GM23338 (cell line): ENCODE data around the gene SPATC1L. TPM values are rescaled to one million over a fixed set of nuclear protein-coding genes. Genes with fewer than 3 reads are reported as not detected.

Source experiments
- ATAC-seq: fragments of 200-7000 bp; cut with Tn5 transposase; 3 replicates; pipeline ENCODE4 v1.9.1; 2020
- DNase-seq: peaks from one replicate; pipeline ENCODE4 v3.0.0-alpha.2; 2015; ENCODE audit warnings: low spot score
- H2AFZ ChIP-seq: fragments of 200-600 bp; sonication (generic); 2 replicates; pipeline ENCODE4 v1.8.0; 2016; ENCODE audit warnings: antibody characterized with exemption, mild to moderate bottlenecking, moderate library complexity
- H3F3A ChIP-seq: fragments of 200-600 bp; sonication (generic); replicated peaks from 2 replicates; pipeline ENCODE4 v1.8.0; 2017; ENCODE audit warnings: antibody characterized with exemption, mixed run types, low read depth
- H3K27ac ChIP-seq: fragments of 200-600 bp; sonication (generic); 2 replicates; pipeline ENCODE4 v1.6.1; 2016; ENCODE audit warnings: low read depth
- H3K27me3 ChIP-seq: fragments of 200-600 bp; sonication (generic); 2 replicates; pipeline ENCODE4 v1.8.0; 2016; ENCODE audit warnings: mild to moderate bottlenecking, mixed run types, moderate library complexity; ENCODE audit not compliant: insufficient read depth
- H3K36me3 ChIP-seq: fragments of 200-600 bp; sonication (generic); 2 replicates; pipeline ENCODE4 v1.8.0; 2016; ENCODE audit warnings: mild to moderate bottlenecking; ENCODE audit not compliant: insufficient read depth
- H3K4me1 ChIP-seq: fragments of 200-600 bp; sonication (generic); 2 replicates; pipeline ENCODE4 v1.8.0; 2016; ENCODE audit warnings: mild to moderate bottlenecking, moderate library complexity; ENCODE audit not compliant: insufficient read depth
- H3K4me2 ChIP-seq: fragments of 200-600 bp; sonication (generic); 2 replicates; pipeline ENCODE4 v1.7.1; 2017; ENCODE audit warnings: mixed run types
- H3K4me3 ChIP-seq: fragments of 200-600 bp; sonication (generic); 2 replicates; pipeline ENCODE4 v1.6.1; 2016; ENCODE audit warnings: mixed run types
- H3K79me2 ChIP-seq: fragments of 200-600 bp; sonication (generic); replicated peaks from 2 replicates; pipeline ENCODE4 v1.8.0; 2017; ENCODE audit warnings: mild to moderate bottlenecking; ENCODE audit not compliant: insufficient read depth
- H3K9me2 ChIP-seq: fragments of 200-600 bp; sonication (generic); 2 replicates; pipeline ENCODE4 v1.8.0; 2017; ENCODE audit not compliant: insufficient read depth
- H4K20me1 ChIP-seq: fragments of 200-600 bp; sonication (generic); replicated peaks from 2 replicates; pipeline ENCODE4 v1.8.0; 2017; ENCODE audit warnings: mild to moderate bottlenecking; ENCODE audit not compliant: insufficient read depth
- H3K27ac Mint-ChIP-seq: 2 replicates; pipeline ENCODE4 v1.8.0; 2020; ENCODE audit warnings: inconsistent platforms, mild to moderate bottlenecking, moderate library complexity, mixed read lengths
- H3K27me3 Mint-ChIP-seq: 3 replicates; pipeline ENCODE4 v1.8.0; 2022; ENCODE audit warnings: low read depth, mild to moderate bottlenecking, moderate library complexity, mixed read lengths, inconsistent platforms; ENCODE audit not compliant: insufficient read depth, poor library complexity
- H3K36me3 Mint-ChIP-seq: 3 replicates; pipeline ENCODE4 v1.8.0; 2021; ENCODE audit warnings: low read depth, mild to moderate bottlenecking, inconsistent platforms, moderate library complexity, mixed read lengths
- H3K4me1 Mint-ChIP-seq: 3 replicates; pipeline ENCODE4 v1.8.0; 2020; ENCODE audit warnings: mild to moderate bottlenecking, inconsistent platforms, mixed read lengths
- H3K4me3 Mint-ChIP-seq: 3 replicates; pipeline ENCODE4 v1.8.0; 2021; ENCODE audit warnings: moderate library complexity, mild to moderate bottlenecking, inconsistent platforms, mixed read lengths
- H3K9me3 Mint-ChIP-seq: 3 replicates; pipeline ENCODE4 v1.8.0; 2020; ENCODE audit warnings: moderate library complexity, mild to moderate bottlenecking, inconsistent platforms, mixed read lengths
- CREB1 ChIP-seq: fragments of 250-450 bp; sonication (Bioruptor Pico); IDR thresholded peaks from 2 replicates; pipeline ENCODE4 v1.5.0; 2020; ENCODE audit warnings: low read depth, mild to moderate bottlenecking, moderate library complexity
- CTCF ChIP-seq, 2 experiments: fragments of 200-600 bp in 1 of 2; sonication (generic) in 1 of 2; conservative IDR thresholded peaks; 2 replicates each; pipeline versions ENCODE4 v1.5.1 to v1.6.1; 2016 to 2017; ENCODE audit warnings: antibody characterized with exemption in 2 of 2, low read depth in 2 of 2, mild to moderate bottlenecking in 2 of 2, moderate library complexity in 1 of 2
- ETS1 ChIP-seq: IDR thresholded peaks from 2 replicates; pipeline ENCODE4 v1.6.1; 2016; ENCODE audit warnings: antibody characterized with exemption
- EZH2 ChIP-seq: fragments of 200-600 bp; sonication (generic); IDR thresholded peaks from one replicate; pipeline ENCODE4 v1.8.0; 2017; ENCODE audit warnings: antibody characterized with exemption, mild to moderate bottlenecking, low read depth; ENCODE audit not compliant: unreplicated experiment
- EZH2phosphoT487 ChIP-seq: fragments of 200-600 bp; sonication (generic); IDR thresholded peaks from one replicate; pipeline ENCODE4 v1.8.1; 2018; ENCODE audit warnings: antibody characterized with exemption; ENCODE audit not compliant: unreplicated experiment
- JUNB ChIP-seq: IDR thresholded peaks from one replicate; pipeline ENCODE4 v1.6.1; 2016; ENCODE audit warnings: antibody characterized with exemption; ENCODE audit not compliant: unreplicated experiment
- NANOG ChIP-seq: IDR thresholded peaks from 2 replicates; pipeline ENCODE4 v1.6.1; 2016; ENCODE audit warnings: antibody characterized with exemption, borderline replicate concordance
- POLR2AphosphoS5 ChIP-seq: IDR thresholded peaks from 2 replicates; pipeline ENCODE4 v1.6.1; 2016; ENCODE audit warnings: antibody characterized with exemption, low read depth
- REST ChIP-seq: IDR thresholded peaks from one replicate; pipeline ENCODE4 v1.6.1; 2018; ENCODE audit warnings: antibody characterized with exemption; ENCODE audit not compliant: unreplicated experiment
- STAT1 ChIP-seq: IDR thresholded peaks from one replicate; pipeline ENCODE4 v1.6.1; 2016; ENCODE audit warnings: antibody characterized with exemption; ENCODE audit not compliant: unreplicated experiment
- ZNF114 ChIP-seq: fragments of 250-450 bp; sonication (Bioruptor Pico); IDR thresholded peaks from 2 replicates; pipeline ENCODE4 v1.5.0; 2020; ENCODE audit warnings: mild to moderate bottlenecking, moderate library complexity
- ZNF331 ChIP-seq: fragments of 250-450 bp; sonication (Bioruptor Pico); IDR thresholded peaks from 2 replicates; pipeline ENCODE4 v1.5.0; 2020; ENCODE audit warnings: low read depth, mild to moderate bottlenecking, moderate library complexity
- ZNF462 ChIP-seq: fragments of 250-450 bp; sonication (Bioruptor Pico); IDR thresholded peaks from 2 replicates; pipeline ENCODE4 v1.5.0; 2020; ENCODE audit warnings: mild to moderate bottlenecking, moderate library complexity
- polyA plus RNA-seq: library from polyadenylated mRNA; unstranded; fragments of >200 nt; fragmentation: Nextera tagmentation; extraction: Ambion mirVana; gene quantifications from 2 replicates; pipeline ENCODE4 v1.2.1, GENCODE V29; 2016
- total RNA-seq: library from RNA; depleted of rRNA; stranded (reverse); fragments of >200 nt; shearing (Covaris generic); gene quantifications from 2 replicates; pipeline ENCODE4 v1.2.3, GENCODE V29; 2014

SPATC1L gene
- total and polyA plus RNA-seq, 2 experiments from 2014 or later, result 37.6 to 70.2 TPM

- Histone ChIP-seq H3K4me2 (no peak overlapping the region), H3F3A (no peaks in the 10 kb centered on the region), H3K4me3 (no peak overlapping the region), H3K27ac (no peak overlapping the region), H3K9me2 (no peaks in the 10 kb centered on the region), H4K20me1 (peaks cover 9% of the 10 kb centered on the region), H3K36me3 (peaks cover 5% of the 10 kb centered on the region; the same call in 1 of the 2 replicates), H3K4me1 (no peaks in the 10 kb centered on the region), H3K27me3 (no peaks in the 10 kb centered on the region), H3K79me2 (peaks cover 24% of the 10 kb centered on the region; the same call in 1 of the 2 replicates), H2AFZ (no peak overlapping the region)
- Mint-ChIP-seq H3K27me3 (peaks cover 8% of the 10 kb centered on the region), H3K36me3 (peaks cover 15% of the 10 kb centered on the region), H3K27ac (peak overlapping the region; percentile 52; the same call in 1 of the 2 replicates), H3K4me3 (no peak overlapping the region), H3K4me1 (no peaks in the 10 kb centered on the region; the same call in 1 of the 3 replicates), H3K9me3 (no peaks in the 10 kb centered on the region)
- no peak for ATAC-seq
- TF ChIP-seq ETS1 (no peak), EZH2phosphoT487 (no peak), JUNB (no peak), CREB1 (CRISPR knock-in tag) (no peak), ZNF114 (CRISPR knock-in tag) (no peak), ZNF462 (CRISPR knock-in tag) (no peak), POLR2AphosphoS5 (no peak), NANOG (no peak), CTCF (conservative IDR thresholded peaks at IDR 0.05; ENCODE audit: low read depth in 2 of 2) (no peak), STAT1 (no peak), EZH2 (no peak), REST (no peak), ZNF331 (CRISPR knock-in tag) (no peak)
- DNase-seq, result no peak
Measured at GRCh38 chr21:46213620-46214286, 29.5 kb upstream of the SPATC1L start.
